Measurements from ENCODE around the gene GRIFIN. TPM values are rescaled to one million over a fixed set of nuclear protein-coding genes. Genes with fewer than 3 reads are reported as not detected.

Gene GRIFIN
- total RNA-seq, 2 donors from 2014 or later: not detected

GRCh38 chr7:2435146-2435545 lies 41.1 kb downstream of the GRIFIN start:
- H3K9me3 ChIP-seq (ENCODE audit: control insufficient read depth, low read length): peaks cover 5% of the 10 kb centered on the region
- Mint-ChIP-seq H3K27ac (no peak overlapping the region), H3K4me1 (no peaks in the 10 kb centered on the region), H3K4me3 (no peak overlapping the region), H3K36me3 (ENCODE audit: low read depth) (peaks cover 40% of the 10 kb centered on the region), H3K27me3 (ENCODE audit: insufficient read depth) (no peaks in the 10 kb centered on the region), H3K9me3 (peaks cover 11% of the 10 kb centered on the region)
- H3K27me3 ChIP-seq (ENCODE audit: control insufficient read depth, insufficient read depth, low read length, poor library complexity, severe bottlenecking): no peaks in the 10 kb centered on the region
- no peak overlapping the region for H3K4me3 ChIP-seq (ENCODE audit: low read length)
- no peak overlapping the region for H3K9ac ChIP-seq (ENCODE audit: extremely low read depth, low read length, poor library complexity, severe bottlenecking)
- no peaks in the 10 kb centered on the region for H3K36me3 ChIP-seq (ENCODE audit: control insufficient read depth, insufficient read depth, low read length)
- WGBS, 2 experiments (ENCODE audit: insufficient coverage in 1 of 2, insufficient read length in 1 of 2): 93 to 96% methylated on average over 5 of the region's 5 CpGs
- TF ChIP-seq CTCF (conservative IDR thresholded peaks at IDR 0.05): no peak
- H3K4me1 ChIP-seq (ENCODE audit: control insufficient read depth, insufficient read depth, low read length): no peaks in the 10 kb centered on the region
- DNase-seq: no peak
- H3K27ac ChIP-seq (ENCODE audit: low read depth, low read length): no peak overlapping the region

GRCh38 chr7:2433713-2434550 lies 42.3 kb downstream of the GRIFIN start:
- Histone ChIP-seq H3K4me1 (ENCODE audit: control insufficient read depth, insufficient read depth, low read length) (no peaks in the 10 kb centered on the region), H3K27ac (ENCODE audit: low read depth, low read length) (no peak overlapping the region), H3K9ac (ENCODE audit: extremely low read depth, low read length, poor library complexity, severe bottlenecking) (no peak overlapping the region), H3K4me3 (ENCODE audit: low read length) (no peak overlapping the region), H3K27me3 (ENCODE audit: control insufficient read depth, insufficient read depth, low read length, poor library complexity, severe bottlenecking) (no peaks in the 10 kb centered on the region), H3K9me3 (ENCODE audit: control insufficient read depth, low read length) (peaks cover 14% of the 10 kb centered on the region), H3K36me3 (ENCODE audit: control insufficient read depth, insufficient read depth, low read length) (no peaks in the 10 kb centered on the region)
- Mint-ChIP-seq H3K27me3 (ENCODE audit: insufficient read depth) (no peaks in the 10 kb centered on the region), H3K4me3 (no peak overlapping the region), H3K9me3 (peaks cover 19% of the 10 kb centered on the region), H3K36me3 (ENCODE audit: low read depth) (peaks cover 42% of the 10 kb centered on the region), H3K27ac (no peak overlapping the region), H3K4me1 (no peaks in the 10 kb centered on the region)
- DNase-seq: no peak
- no peak for TF ChIP-seq CTCF (conservative IDR thresholded peaks at IDR 0.05)
- 93 to 96% methylated on average over 21 to 42 of the region's 42 CpGs for WGBS, 2 experiments (ENCODE audit: insufficient coverage in 1 of 2, insufficient read length in 1 of 2)

- no peak overlapping the region for H3K27ac ChIP-seq (ENCODE audit: low read depth, low read length)
- H3K27ac Mint-ChIP-seq: no peak overlapping the region
- H3K4me1 ChIP-seq (ENCODE audit: control insufficient read depth, insufficient read depth, low read length): no peaks in the 10 kb centered on the region
- no peak overlapping the region for H3K4me3 Mint-ChIP-seq
- no peaks in the 10 kb centered on the region for H3K4me1 Mint-ChIP-seq
- peaks cover 44% of the 10 kb centered on the region for H3K36me3 Mint-ChIP-seq (ENCODE audit: low read depth)
- peaks cover 25% of the 10 kb centered on the region for H3K9me3 Mint-ChIP-seq
- no peaks in the 10 kb centered on the region for H3K27me3 Mint-ChIP-seq (ENCODE audit: insufficient read depth)
- no peak for TF ChIP-seq CTCF (conservative IDR thresholded peaks at IDR 0.05)
- WGBS, 2 experiments (ENCODE audit: insufficient coverage in 1 of 2, insufficient read length in 1 of 2): 97% methylated on average over 77 to 85 of the region's 85 CpGs
- H3K4me3 ChIP-seq (ENCODE audit: low read length): no peak overlapping the region
- DNase-seq: no peak
- no peak overlapping the region for H3K9ac ChIP-seq (ENCODE audit: extremely low read depth, low read length, poor library complexity, severe bottlenecking)
- no peaks in the 10 kb centered on the region for H3K36me3 ChIP-seq (ENCODE audit: control insufficient read depth, insufficient read depth, low read length)
- H3K27me3 ChIP-seq (ENCODE audit: control insufficient read depth, insufficient read depth, low read length, poor library complexity, severe bottlenecking): no peaks in the 10 kb centered on the region
- peaks cover 16% of the 10 kb centered on the region for H3K9me3 ChIP-seq (ENCODE audit: control insufficient read depth, low read length)
Measured at GRCh38 chr7:2432910-2433712, 43.1 kb downstream of the GRIFIN start.
